ENCODE results near the gene SCFD2. TPM values are rescaled to one million over a fixed set of nuclear protein-coding genes. Genes with fewer than 3 reads are reported as not detected.

Gene SCFD2
- total RNA-seq, 1 experiment from 2014 or later = 12.4 TPM

GRCh38 chr4:52996261-52997131 is 369.4 kb downstream of the SCFD2 start (continued):
- no peak for TF ChIP-seq ZNF396 (CRISPR knock-in tag; IDR thresholded peaks at IDR 0.05; ENCODE audit: borderline replicate concordance)
- no peak for TF ChIP-seq SMAD3 (CRISPR knock-in tag; IDR thresholded peaks at IDR 0.05; ENCODE audit: borderline replicate concordance)
- no peak for TF ChIP-seq MLX (CRISPR knock-in tag; IDR thresholded peaks at IDR 0.05)
- TF ChIP-seq NR2C2 (CRISPR knock-in tag; IDR thresholded peaks at IDR 0.05) = no peak
- no peak for TF ChIP-seq USF1 (CRISPR knock-in tag; IDR thresholded peaks at IDR 0.05)
- TF ChIP-seq OVOL2 (CRISPR knock-in tag; IDR thresholded peaks at IDR 0.05; ENCODE audit: borderline replicate concordance) = no peak
- TF ChIP-seq PRRX2 (CRISPR knock-in tag; IDR thresholded peaks at IDR 0.05) = no peak
- TF ChIP-seq ZNF671 (CRISPR knock-in tag; IDR thresholded peaks at IDR 0.05) = no peak
- no peak for TF ChIP-seq RORB (CRISPR knock-in tag; IDR thresholded peaks at IDR 0.05)
- no peak for TF ChIP-seq ZSCAN18 (CRISPR knock-in tag; IDR thresholded peaks at IDR 0.05)
- no peak for TF ChIP-seq TCF7 (CRISPR knock-in tag; IDR thresholded peaks at IDR 0.05; ENCODE audit: low read depth)
- TF ChIP-seq CREM (CRISPR knock-in tag; IDR thresholded peaks at IDR 0.05) = no peak

GRCh38 chr4:52995360-52996030 is 370.4 kb downstream of the SCFD2 start:
- H3K36me3 Mint-ChIP-seq = peaks cover 22% of the 10 kb centered on the region
- CTCF ChIA-PET = no interaction called here
- peaks cover 27% of the 10 kb centered on the region for H3K9me3 Mint-ChIP-seq

GRCh38 chr4:52994567-52994966 is 371.3 kb downstream of the SCFD2 start:
- Mint-ChIP-seq H3K27me3 (ENCODE audit: low read depth) (no peaks in the 10 kb centered on the region), H3K4me3 (no peak overlapping the region), H3K4me1 (no peaks in the 10 kb centered on the region), H3K36me3 (peaks cover 22% of the 10 kb centered on the region), H3K9me3 (peaks cover 27% of the 10 kb centered on the region), H3K27ac (no peak overlapping the region)
- ChIA-PET CTCF (interaction anchor here (1.0 kb wide), 1 partner anchor 1239 kb away, joined by 3 read pairs; no protein-coding TSS in a partner anchor), POLR2A (no interaction called here)
- no peak for ATAC-seq
- no peak for DNase-seq (ENCODE audit: low spot score)
- TF ChIP-seq TCF7 (CRISPR knock-in tag; IDR thresholded peaks at IDR 0.05; ENCODE audit: low read depth) (no peak), FOXK1 (CRISPR knock-in tag; IDR thresholded peaks at IDR 0.05) (no peak), ZNF416 (CRISPR knock-in tag; IDR thresholded peaks at IDR 0.05) (no peak), MYBL2 (CRISPR knock-in tag; IDR thresholded peaks at IDR 0.05) (no peak), ZNF532 (CRISPR knock-in tag; IDR thresholded peaks at IDR 0.05; ENCODE audit: borderline replicate concordance) (no peak), RELA (CRISPR knock-in tag; IDR thresholded peaks at IDR 0.05; ENCODE audit: borderline replicate concordance) (no peak), NFE2L1 (CRISPR knock-in tag; IDR thresholded peaks at IDR 0.05) (no peak), ELF4 (CRISPR knock-in tag; IDR thresholded peaks at IDR 0.05; ENCODE audit: low read depth) (no peak), ZNF232 (CRISPR knock-in tag; IDR thresholded peaks at IDR 0.05) (no peak), ZNF671 (CRISPR knock-in tag; IDR thresholded peaks at IDR 0.05) (no peak), NFATC4 (CRISPR knock-in tag; IDR thresholded peaks at IDR 0.05) (no peak)

More at GRCh38 chr4:52995360-52996030, 370.4 kb downstream of the SCFD2 start:
- no peak for ATAC-seq
- POLR2A ChIA-PET = no interaction called here
- Mint-ChIP-seq H3K4me3 (no peak overlapping the region), H3K27ac (no peak overlapping the region), H3K27me3 (ENCODE audit: low read depth) (no peaks in the 10 kb centered on the region), H3K4me1 (no peaks in the 10 kb centered on the region)
- DNase-seq (ENCODE audit: low spot score) = no peak
- TF ChIP-seq IRF1 (CRISPR knock-in tag; IDR thresholded peaks at IDR 0.05) = no peak
- no peak for TF ChIP-seq JUN (CRISPR knock-in tag; IDR thresholded peaks at IDR 0.05)
- TF ChIP-seq HMGA2 (CRISPR knock-in tag; IDR thresholded peaks at IDR 0.05) = no peak
- TF ChIP-seq TP53 (CRISPR knock-in tag; IDR thresholded peaks at IDR 0.05) = no peak
- TF ChIP-seq ZNF671 (CRISPR knock-in tag; IDR thresholded peaks at IDR 0.05) = no peak

Measured in WTC11 (cell line).